DOHH2 (cell line): ENCODE results near the gene ACTL10.

Source experiments
- EZH2phosphoT487 ChIP-seq: fragments of 200-600 bp; sonication (generic); IDR thresholded peaks from 2 replicates; pipeline ENCODE4 v1.6.1; 2017; ENCODE audit warnings: borderline replicate concordance, mild to moderate bottlenecking, antibody characterized with exemption, low read length, moderate library complexity, mixed read lengths
- TF ChIP-seq, protein P1 (sequence below): fragments of 200-600 bp; sonication (generic); IDR thresholded peaks from one replicate; pipeline ENCODE4 v1.5.1; 2014; ENCODE audit warnings: antibody characterized with exemption, mild to moderate bottlenecking, low read depth, low read length; ENCODE audit not compliant: poor library complexity, severe bottlenecking

DNA sequence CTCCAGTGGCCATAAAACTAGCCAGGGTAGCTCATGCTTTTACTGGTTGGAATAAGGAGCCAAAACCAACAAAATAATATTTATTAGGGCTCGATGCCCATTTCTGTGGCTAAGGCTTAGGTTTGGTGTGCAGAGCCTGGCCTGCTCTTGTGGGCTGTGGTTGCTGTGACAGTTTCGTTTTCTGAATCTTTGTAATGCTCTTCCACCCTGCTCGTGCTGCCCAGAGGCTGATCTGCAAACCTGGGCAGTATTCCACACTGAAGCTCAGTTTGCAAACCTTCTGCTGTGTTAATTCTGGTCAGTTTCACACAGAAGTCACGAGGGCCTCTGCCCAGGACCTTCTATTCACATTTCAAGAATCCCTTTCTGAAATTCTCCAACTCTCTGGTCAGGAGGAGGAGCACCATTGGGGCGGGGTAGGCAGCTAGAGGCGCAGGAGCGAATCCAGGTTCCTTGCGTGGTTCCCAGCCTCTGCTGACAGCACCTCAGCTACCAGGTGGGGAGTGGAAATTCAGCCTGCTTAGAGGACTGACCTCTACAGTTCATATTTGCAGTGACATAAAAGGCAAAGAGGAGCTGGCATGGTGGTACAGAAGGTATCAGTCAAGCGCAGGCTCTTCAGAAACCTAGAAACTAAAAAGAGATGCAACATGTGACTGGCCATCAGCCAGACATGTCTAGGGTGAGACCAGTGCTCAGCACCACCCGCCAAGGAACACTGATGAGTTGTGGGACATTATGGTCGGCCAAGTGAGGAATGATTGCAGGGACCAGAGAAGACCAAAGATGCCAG lies 18.9 kb upstream of the ACTL10 start:
- TF ChIP-seq EZH2phosphoT487, result no peak
- TF ChIP-seq, protein P1, sequence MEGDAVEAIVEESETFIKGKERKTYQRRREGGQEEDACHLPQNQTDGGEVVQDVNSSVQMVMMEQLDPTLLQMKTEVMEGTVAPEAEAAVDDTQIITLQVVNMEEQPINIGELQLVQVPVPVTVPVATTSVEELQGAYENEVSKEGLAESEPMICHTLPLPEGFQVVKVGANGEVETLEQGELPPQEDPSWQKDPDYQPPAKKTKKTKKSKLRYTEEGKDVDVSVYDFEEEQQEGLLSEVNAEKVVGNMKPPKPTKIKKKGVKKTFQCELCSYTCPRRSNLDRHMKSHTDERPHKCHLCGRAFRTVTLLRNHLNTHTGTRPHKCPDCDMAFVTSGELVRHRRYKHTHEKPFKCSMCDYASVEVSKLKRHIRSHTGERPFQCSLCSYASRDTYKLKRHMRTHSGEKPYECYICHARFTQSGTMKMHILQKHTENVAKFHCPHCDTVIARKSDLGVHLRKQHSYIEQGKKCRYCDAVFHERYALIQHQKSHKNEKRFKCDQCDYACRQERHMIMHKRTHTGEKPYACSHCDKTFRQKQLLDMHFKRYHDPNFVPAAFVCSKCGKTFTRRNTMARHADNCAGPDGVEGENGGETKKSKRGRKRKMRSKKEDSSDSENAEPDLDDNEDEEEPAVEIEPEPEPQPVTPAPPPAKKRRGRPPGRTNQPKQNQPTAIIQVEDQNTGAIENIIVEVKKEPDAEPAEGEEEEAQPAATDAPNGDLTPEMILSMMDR, result no peak
